Trophoblast cell (in vitro differentiated cells and primary cell): ENCODE results near the gene ACTR1B.
"Not testable (repeated sequence)": the region's sequence is repeated elsewhere in the genome, so short reads cannot be mapped to it uniquely, and the experiment has no call there.

ENCODE experiments used
- DNase-seq, 2 donors: peaks; one replicate each; pipeline ENCODE4 v3.0.0-alpha.2; 2016
- H2AFZ ChIP-seq: 2 replicates; pipeline ENCODE4 v1.6.1; 2013; ENCODE audit warnings: low read length, moderate library complexity, mild to moderate bottlenecking; ENCODE audit not compliant: insufficient read depth, poor library complexity
- H2AK5ac ChIP-seq: 2 replicates; pipeline ENCODE4 v1.6.1; 2013; ENCODE audit warnings: mild to moderate bottlenecking, low read length
- H2BK120ac ChIP-seq: 2 replicates; pipeline ENCODE4 v1.6.1; 2013; ENCODE audit warnings: low read length, mild to moderate bottlenecking, moderate library complexity; ENCODE audit not compliant: insufficient read depth, poor library complexity
- H2BK12ac ChIP-seq: 2 replicates; pipeline ENCODE4 v1.6.1; 2013; ENCODE audit warnings: mild to moderate bottlenecking, low read length, moderate library complexity
- H2BK5ac ChIP-seq: 2 replicates; pipeline ENCODE4 v1.6.1; 2013; ENCODE audit warnings: low read length, low read depth, moderate library complexity, mild to moderate bottlenecking; ENCODE audit not compliant: poor library complexity
- H3K14ac ChIP-seq: 2 replicates; pipeline ENCODE4 v1.6.1; 2013; ENCODE audit warnings: mild to moderate bottlenecking, low read length
- H3K18ac ChIP-seq: 2 replicates; pipeline ENCODE4 v1.6.1; 2013; ENCODE audit warnings: mild to moderate bottlenecking, low read length
- H3K23ac ChIP-seq: 2 replicates; pipeline ENCODE4 v1.6.1; 2013; ENCODE audit warnings: low read length
- H3K27ac ChIP-seq: 2 replicates; pipeline ENCODE4 v1.5.1; 2013; ENCODE audit warnings: low read depth, mild to moderate bottlenecking, inconsistent platforms, low read length, moderate library complexity
- H3K27me3 ChIP-seq: 2 replicates; pipeline ENCODE4 v1.6.1; 2013; ENCODE audit warnings: inconsistent platforms, mild to moderate bottlenecking, low read length, moderate library complexity; ENCODE audit not compliant: insufficient read depth
- H3K36me3 ChIP-seq, 2 experiments: 1 replicate in 1 of 2; 2 replicates in 1 of 2; pipeline ENCODE4 v1.6.1; 2013; ENCODE audit warnings: low read length in 2 of 2, mild to moderate bottlenecking in 2 of 2, moderate library complexity in 1 of 2; ENCODE audit not compliant: insufficient read depth in 2 of 2, control insufficient read depth in 1 of 2
- H3K4ac ChIP-seq: 2 replicates; pipeline ENCODE4 v1.6.1; 2013; ENCODE audit warnings: low read depth, mild to moderate bottlenecking, low read length, moderate library complexity
- H3K4me1 ChIP-seq, 2 experiments: 1 replicate in 1 of 2; 2 replicates in 1 of 2; pipeline ENCODE4 v1.6.1; 2013; ENCODE audit warnings: low read length in 2 of 2, mild to moderate bottlenecking in 2 of 2, moderate library complexity in 1 of 2; ENCODE audit not compliant: insufficient read depth in 2 of 2, control insufficient read depth in 1 of 2
- H3K4me2 ChIP-seq: 2 replicates; pipeline ENCODE4 v1.6.1; 2013; ENCODE audit warnings: inconsistent platforms, mild to moderate bottlenecking, low read length, moderate library complexity
- H3K4me3 ChIP-seq: 2 replicates; pipeline ENCODE4 v1.5.1; 2013; ENCODE audit warnings: mild to moderate bottlenecking, low read depth, low read length, inconsistent platforms
- H3K79me1 ChIP-seq: one replicate; pipeline ENCODE4 v1.6.1; 2013; ENCODE audit warnings: low read length
- H3K79me2 ChIP-seq: 2 replicates; pipeline ENCODE4 v1.6.1; 2013; ENCODE audit warnings: low read length, mild to moderate bottlenecking; ENCODE audit not compliant: control insufficient read depth, insufficient read depth, poor library complexity
- H3K9ac ChIP-seq: 2 replicates; pipeline ENCODE4 v1.6.1; 2013; ENCODE audit warnings: mild to moderate bottlenecking, low read length
- H3K9me3 ChIP-seq: 2 replicates; pipeline ENCODE4 v1.6.1; 2013; ENCODE audit warnings: low read depth, mild to moderate bottlenecking, control low read depth, inconsistent platforms, low read length; ENCODE audit not compliant: insufficient read depth
- H4K12ac ChIP-seq: 2 replicates; pipeline ENCODE4 v1.6.1; 2013; ENCODE audit warnings: low read depth, mild to moderate bottlenecking, low read length, moderate library complexity
- H4K8ac ChIP-seq: 2 replicates; pipeline ENCODE4 v1.6.1; 2013; ENCODE audit warnings: low read depth, mild to moderate bottlenecking, low read length, moderate library complexity
- H4K91ac ChIP-seq: one replicate; pipeline ENCODE4 v1.6.1; 2013; ENCODE audit warnings: low read depth, mild to moderate bottlenecking, low read length, moderate library complexity
- WGBS: extraction: QIAGEN DNeasy Blood & Tissue Kit; methylation state at CpG from one replicate; pipeline ENCODE4 v1.1.7; 2013; ENCODE audit warnings: missing lambda C conversion rate; ENCODE audit not compliant: insufficient read length, insufficient coverage; ENCODE audit errors: extremely low coverage; 5-methylcytosine and 5-hydroxymethylcytosine counted together

The ACTR1B gene

DNA sequence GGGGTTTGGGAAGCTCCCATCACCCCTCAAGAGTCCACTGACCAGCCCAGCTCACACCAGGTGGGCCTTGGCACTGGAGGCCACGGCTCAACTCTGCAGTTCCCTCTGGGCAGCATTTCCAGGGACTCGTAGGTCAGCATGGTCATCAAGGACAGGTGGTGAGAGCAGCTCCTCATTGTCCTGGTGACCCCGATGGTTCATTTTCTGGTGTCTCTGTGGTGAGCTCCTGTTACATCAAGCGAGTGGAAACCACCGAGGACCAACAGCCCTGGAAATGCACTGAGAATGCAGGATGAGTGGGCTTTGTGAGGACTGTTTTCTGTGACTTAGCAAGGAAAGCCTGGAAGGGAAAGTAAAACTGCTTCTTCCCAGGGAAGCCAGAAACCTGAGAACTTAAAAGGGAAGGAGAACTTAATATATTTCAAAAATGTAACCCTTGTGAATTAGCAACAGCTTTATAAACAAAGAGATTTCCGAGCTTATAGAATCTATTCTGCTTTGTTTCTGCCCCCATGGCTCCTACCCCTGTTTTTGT, 8.8 kb upstream of the ACTR1B start:
- H3K4me2 ChIP-seq, H2BK120ac ChIP-seq, H3K79me1 ChIP-seq, H3K23ac ChIP-seq, H2AK5ac ChIP-seq, H3K9me3 ChIP-seq, H2BK5ac ChIP-seq, H3K79me2 ChIP-seq, H3K9ac ChIP-seq, H4K12ac ChIP-seq, H3K27me3 ChIP-seq, H4K8ac ChIP-seq, H3K4me3 ChIP-seq, H3K36me3 ChIP-seq, DNase-seq, H4K91ac ChIP-seq, H2AFZ ChIP-seq, H3K14ac ChIP-seq, H3K4ac ChIP-seq, H3K18ac ChIP-seq, H3K27ac ChIP-seq, H2BK12ac ChIP-seq: not testable (repeated sequence)
- H3K4me1 ChIP-seq: peaks cover 0 to 15% of the 10 kb centered on the region in 2 experiments
- WGBS: no CpG with 5 or more reads among the region's 6 CpGs

DNA sequence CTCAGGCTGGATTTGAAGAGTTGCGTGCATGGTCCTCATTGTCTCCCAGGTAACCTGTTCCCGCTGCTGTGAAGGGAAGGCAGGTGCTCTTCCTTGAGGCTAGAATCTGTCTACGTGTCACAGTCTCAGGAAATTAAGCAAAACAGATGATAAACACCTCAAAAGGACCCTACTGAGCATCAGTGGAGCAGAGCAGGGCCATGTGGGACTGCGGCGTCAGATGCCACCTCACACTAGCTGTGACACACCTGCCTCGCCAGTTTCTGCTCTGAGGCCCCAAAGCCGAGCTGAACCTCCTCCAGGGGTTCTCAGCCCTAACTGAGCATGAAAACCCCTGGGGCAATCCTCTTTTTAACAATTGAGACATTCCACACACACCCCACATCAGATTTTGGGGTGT, 7.7 kb upstream of the ACTR1B start:
- H2AK5ac ChIP-seq: no peak overlapping the region
- no peak overlapping the region for H3K14ac ChIP-seq
- no CpG with 5 or more reads among the region's 7 CpGs for WGBS
- no peak overlapping the region for H4K8ac ChIP-seq
- peaks cover 1% of the 10 kb centered on the region for H3K79me1 ChIP-seq
- H3K23ac ChIP-seq: no peak overlapping the region
- no peak overlapping the region for H3K4me3 ChIP-seq
- H2AFZ ChIP-seq: no peak overlapping the region
- no peak overlapping the region for H2BK12ac ChIP-seq
- no peaks in the 10 kb centered on the region for H3K36me3 ChIP-seq
- H4K12ac ChIP-seq: no peak overlapping the region
- no peak overlapping the region for H2BK5ac ChIP-seq
- H3K79me2 ChIP-seq: no peaks in the 10 kb centered on the region
- H3K4me1 ChIP-seq: peaks cover 0 to 15% of the 10 kb centered on the region in 2 experiments
- DNase-seq: no peak
- H3K18ac ChIP-seq: no peak overlapping the region
- H3K27me3 ChIP-seq: no peaks in the 10 kb centered on the region
- H3K4ac ChIP-seq: no peak overlapping the region
- H3K27ac ChIP-seq: no peak overlapping the region
- peak overlapping the region; percentile 34 for H3K9ac ChIP-seq
- no peak overlapping the region for H4K91ac ChIP-seq
- no peak overlapping the region for H2BK120ac ChIP-seq
- H3K9me3 ChIP-seq: no peaks in the 10 kb centered on the region
- no peak overlapping the region for H3K4me2 ChIP-seq

DNA sequence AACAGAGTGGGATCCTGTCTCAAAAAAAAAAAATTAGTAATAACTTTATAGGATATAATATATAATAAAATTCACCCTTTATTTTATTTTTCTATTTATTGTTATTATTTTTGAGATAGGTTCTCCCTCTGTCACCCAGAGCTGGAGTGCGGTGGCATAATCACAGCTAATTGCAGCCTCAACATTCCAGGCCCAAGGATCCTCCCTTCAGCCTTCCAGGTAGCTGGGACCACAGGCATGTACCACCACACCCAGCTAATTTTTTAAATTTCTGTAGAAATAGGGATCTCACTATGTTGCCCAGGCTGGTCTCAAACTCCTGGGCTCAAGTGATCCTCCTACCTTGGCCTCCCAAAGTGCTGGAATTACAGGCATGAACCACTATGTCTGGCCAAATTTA, 6.6 kb upstream of the ACTR1B start:
- WGBS: no CpG with 5 or more reads among the region's 1 CpG
- H2AFZ ChIP-seq: no peak overlapping the region

DNA sequence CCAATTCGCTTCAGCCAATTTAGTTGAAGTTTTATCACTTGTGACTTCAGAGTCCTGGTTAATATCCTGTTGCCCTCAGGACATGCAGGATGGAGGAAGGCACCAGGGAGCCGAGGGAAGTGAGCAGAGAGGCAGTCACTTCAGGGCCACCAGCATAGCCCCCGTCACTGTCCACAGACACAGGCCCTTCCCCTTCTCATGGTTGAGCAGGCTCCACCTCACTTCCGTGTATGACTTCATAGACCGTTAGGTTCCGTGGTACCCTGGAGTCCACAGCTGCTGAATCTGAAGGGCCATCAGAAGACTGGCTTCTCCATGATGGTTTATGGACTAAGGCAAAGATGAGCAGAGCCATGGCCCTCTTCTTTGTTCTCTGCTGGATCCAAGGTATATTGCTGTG, 5.6 kb upstream of the ACTR1B start, which contains the start of gene C2orf92:
Gene C2orf92 (plus strand): TSS at position 266 of the 400 bp plus-strand sequence. CDS start 76 bp downstream, at position 342.
- H4K91ac ChIP-seq: no peak within 1 kb of the TSS
- H2BK5ac ChIP-seq: no peak within 1 kb of the TSS
- H3K18ac ChIP-seq: no peak within 1 kb of the TSS
- H2BK12ac ChIP-seq: no peak within 1 kb of the TSS
- H2BK120ac ChIP-seq: no peak within 1 kb of the TSS
- no peak within 1 kb of the TSS for H3K4ac ChIP-seq
- H3K4me2 ChIP-seq: no peak within 1 kb of the TSS
- no peak for DNase-seq
- no peaks in the 10 kb centered on the region for H3K27me3 ChIP-seq
- peaks cover 0 to 7% of the 10 kb centered on the region in 2 experiments for H3K4me1 ChIP-seq
- no CpG with 5 or more reads among the region's 6 CpGs for WGBS
- no peak within 1 kb of the TSS for H4K12ac ChIP-seq
- no peaks in the 10 kb centered on the region for H3K36me3 ChIP-seq
- H3K79me2 ChIP-seq: no peaks in the 10 kb centered on the region
- no peak within 1 kb of the TSS for H3K14ac ChIP-seq
- no peak within 1 kb of the TSS for H2AK5ac ChIP-seq
- peak within 1 kb of the TSS; percentile 10 for H3K23ac ChIP-seq
- H3K9ac ChIP-seq: no peak within 1 kb of the TSS
- no peak within 1 kb of the TSS for H2AFZ ChIP-seq
- H3K27ac ChIP-seq: no peak within 1 kb of the TSS
- no peaks in the 10 kb centered on the region for H3K9me3 ChIP-seq
- H3K4me3 ChIP-seq: no peak within 1 kb of the TSS
- H3K79me1 ChIP-seq: peaks cover 4% of the 10 kb centered on the region
- no peak within 1 kb of the TSS for H4K8ac ChIP-seq

More for the DNA sequence above, 6.6 kb upstream of the ACTR1B start:
- no peak overlapping the region for H3K23ac ChIP-seq
- no peaks in the 10 kb centered on the region for H3K79me2 ChIP-seq
- no peak overlapping the region for H4K8ac ChIP-seq
- no peak overlapping the region for H3K27ac ChIP-seq
- H3K27me3 ChIP-seq: no peaks in the 10 kb centered on the region
- no peak overlapping the region for H3K18ac ChIP-seq
- H3K36me3 ChIP-seq: no peaks in the 10 kb centered on the region
- H3K9ac ChIP-seq: no peak overlapping the region
- no peak overlapping the region for H2BK5ac ChIP-seq
- peaks cover 0 to 13% of the 10 kb centered on the region in 2 experiments for H3K4me1 ChIP-seq
- no peak overlapping the region for H4K12ac ChIP-seq
- no peaks in the 10 kb centered on the region for H3K9me3 ChIP-seq
- H3K4me3 ChIP-seq: no peak overlapping the region
- no peak overlapping the region for H2BK120ac ChIP-seq
- no peak overlapping the region for H3K14ac ChIP-seq
- H2BK12ac ChIP-seq: no peak overlapping the region
- peak; percentile 71 to 85 for DNase-seq
- peaks cover 1% of the 10 kb centered on the region for H3K79me1 ChIP-seq
- H3K4me2 ChIP-seq: no peak overlapping the region
- H2AK5ac ChIP-seq: no peak overlapping the region
- H4K91ac ChIP-seq: no peak overlapping the region
- H3K4ac ChIP-seq: no peak overlapping the region
